Upper lobe of left lung (tissue), 6 donors: ENCODE measurements around the gene ATG16L1. TPM values are rescaled to one million over a fixed set of nuclear protein-coding genes. Genes with fewer than 3 reads are reported as not detected.

Source experiments
- ATAC-seq, 2 donors: fragments of 200-7000 bp; cut with Tn5 transposase; one replicate each; pipeline ENCODE4 v1.9.1; 2022; ENCODE audit warnings: mild to moderate bottlenecking in 2 of 2, moderate library complexity in 2 of 2; ENCODE audit not compliant: low FRiP score in 2 of 2
- DNase-seq, 2 donors: peaks; one replicate each; pipeline ENCODE4 v3.0.0-alpha.2; 2019 to 2020
- H3K27ac ChIP-seq, 4 donors: fragments of 200-600 bp; sonication (generic); one replicate each; pipeline ENCODE4 v1.5.1; 2016 to 2019
- H3K27me3 ChIP-seq, 4 donors: fragments of 200-600 bp; sonication (generic); one replicate each; pipeline ENCODE4 v1.5.1; 2017 to 2019
- H3K36me3 ChIP-seq, 4 donors: fragments of 200-600 bp; sonication (generic); one replicate each; pipeline ENCODE4 v1.5.1; 2016 to 2019
- H3K4me1 ChIP-seq, 4 donors: fragments of 200-600 bp; sonication (generic); one replicate each; pipeline ENCODE4 v1.5.1; 2018 to 2019
- H3K4me3 ChIP-seq, 4 donors: fragments of 200-600 bp; sonication (generic); one replicate each; pipeline ENCODE4 v1.5.1; 2017 to 2019; ENCODE audit warnings: mild to moderate bottlenecking in 2 of 4, moderate library complexity in 1 of 4
- H3K9me3 ChIP-seq, 4 donors: fragments of 200-600 bp; sonication (generic); one replicate each; pipeline ENCODE4 v1.5.1; 2018 to 2019
- EP300 ChIP-seq, 4 donors: sonication (generic); formaldehyde crosslinking; IDR thresholded peaks; one replicate each; pipeline ENCODE4 v1.5.1; 2017; ENCODE audit warnings: antibody characterized with exemption in 4 of 4, control low read depth in 2 of 4
- POLR2A ChIP-seq, 4 donors: fragments of 450-650 bp; IDR thresholded peaks; one replicate each; pipeline ENCODE4 v1.5.1; 2016 to 2017; ENCODE audit warnings: antibody characterized with exemption in 4 of 4, mild to moderate bottlenecking in 2 of 4
- POLR2AphosphoS5 ChIP-seq, 2 donors: sonication (generic); formaldehyde crosslinking; IDR thresholded peaks; one replicate each; pipeline ENCODE4 v1.5.1; 2017; ENCODE audit warnings: antibody characterized with exemption in 2 of 2
- WGBS, 2 donors: methylation state at CpG; one replicate each; pipeline ENCODE4 v1.1.5; 2017 to 2018; 5-methylcytosine and 5-hydroxymethylcytosine counted together
- total RNA-seq, 6 donors: library from RNA; depleted of rRNA in 4 of 6; stranded (reverse); fragments of >200 nt in 4 of 6; gene quantifications; one replicate each; pipeline versions ENCODE4 v1.1.0 to v1.2.1, GENCODE V29; 2016 to 2021
- TF ChIP-seq, protein P1 (sequence below), 6 experiments: fragments of 450-650 bp in 4 of 6; fragments of 200-600 bp in 2 of 6; sonication (generic) in 2 of 6; IDR thresholded peaks; one replicate each; pipeline ENCODE4 v1.5.1; 2016 to 2019; ENCODE audit warnings: antibody characterized with exemption in 6 of 6
- donor health status: DM: no; HTN: no; CAD: no; lungs with moderate emphysema.
- donor health status: DM: no; HTN: yes; CAD: no; lungs with severe emphysema.

ATG16L1 gene
- total RNA-seq, 6 donors from 2014 or later, result 22.8 to 33.3 (median 26.4) TPM

- no peaks in the 10 kb centered on the region for H3K27me3 ChIP-seq
- H3K36me3 ChIP-seq, result no peaks in the 10 kb centered on the region
- TF ChIP-seq POLR2A (IDR thresholded peaks at IDR 0.05), result no peak
- ATAC-seq (no peak), DNase-seq (peak in 1 of 2 donors; percentile 40)
- no peak overlapping the region for H3K4me3 ChIP-seq
- 81 to 82% methylated on average over 9 of the region's 9 CpGs for WGBS, 2 donors
- no peak overlapping the region for H3K27ac ChIP-seq
- no peaks in the 10 kb centered on the region for H3K9me3 ChIP-seq
- no peaks in the 10 kb centered on the region for H3K4me1 ChIP-seq
Observed at GRCh38 chr2:233235977-233236376, 15.5 kb upstream of the ATG16L1 start.

GRCh38 chr2:233236820-233237589 lies 14.5 kb upstream of the ATG16L1 start:
- peaks cover 0 to 2% (median 0%) of the 10 kb centered on the region in 4 donors for H3K4me1 ChIP-seq
- no peaks in the 10 kb centered on the region for H3K27me3 ChIP-seq
- H3K4me3 ChIP-seq, result no peak overlapping the region
- WGBS, 2 donors, result 78 to 83% methylated on average over 7 of the region's 7 CpGs
- H3K27ac ChIP-seq, result no peak overlapping the region
- TF ChIP-seq POLR2AphosphoS5 (IDR thresholded peaks at IDR 0.05) (no peak), EP300 (IDR thresholded peaks at IDR 0.05) (no peak), POLR2A (IDR thresholded peaks at IDR 0.05) (no peak)
- TF ChIP-seq, protein P1, sequence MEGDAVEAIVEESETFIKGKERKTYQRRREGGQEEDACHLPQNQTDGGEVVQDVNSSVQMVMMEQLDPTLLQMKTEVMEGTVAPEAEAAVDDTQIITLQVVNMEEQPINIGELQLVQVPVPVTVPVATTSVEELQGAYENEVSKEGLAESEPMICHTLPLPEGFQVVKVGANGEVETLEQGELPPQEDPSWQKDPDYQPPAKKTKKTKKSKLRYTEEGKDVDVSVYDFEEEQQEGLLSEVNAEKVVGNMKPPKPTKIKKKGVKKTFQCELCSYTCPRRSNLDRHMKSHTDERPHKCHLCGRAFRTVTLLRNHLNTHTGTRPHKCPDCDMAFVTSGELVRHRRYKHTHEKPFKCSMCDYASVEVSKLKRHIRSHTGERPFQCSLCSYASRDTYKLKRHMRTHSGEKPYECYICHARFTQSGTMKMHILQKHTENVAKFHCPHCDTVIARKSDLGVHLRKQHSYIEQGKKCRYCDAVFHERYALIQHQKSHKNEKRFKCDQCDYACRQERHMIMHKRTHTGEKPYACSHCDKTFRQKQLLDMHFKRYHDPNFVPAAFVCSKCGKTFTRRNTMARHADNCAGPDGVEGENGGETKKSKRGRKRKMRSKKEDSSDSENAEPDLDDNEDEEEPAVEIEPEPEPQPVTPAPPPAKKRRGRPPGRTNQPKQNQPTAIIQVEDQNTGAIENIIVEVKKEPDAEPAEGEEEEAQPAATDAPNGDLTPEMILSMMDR (IDR thresholded peaks at IDR 0.05), result no peak
- ATAC-seq, result no peak
- no peak for DNase-seq
- H3K36me3 ChIP-seq, result no peaks in the 10 kb centered on the region
- H3K9me3 ChIP-seq, result no peaks in the 10 kb centered on the region

- TF ChIP-seq POLR2A (IDR thresholded peaks at IDR 0.05) (no peak), POLR2AphosphoS5 (IDR thresholded peaks at IDR 0.05) (no peak), EP300 (IDR thresholded peaks at IDR 0.05) (no peak)
- TF ChIP-seq, protein P1 (IDR thresholded peaks at IDR 0.05), result no peak
- Histone ChIP-seq H3K9me3 (no peaks in the 10 kb centered on the region), H3K27me3 (no peaks in the 10 kb centered on the region), H3K4me1 (peaks cover 0 to 3% (median 1%) of the 10 kb centered on the region in 4 donors), H3K4me3 (no peak overlapping the region), H3K36me3 (no peaks in the 10 kb centered on the region), H3K27ac (no peak overlapping the region)
- 73 to 76% methylated on average over 2 of the region's 2 CpGs for WGBS, 2 donors
- ATAC-seq, result no peak
- no peak for DNase-seq
Observed at GRCh38 chr2:233240897-233241296, 10.6 kb upstream of the ATG16L1 start.

DNA sequence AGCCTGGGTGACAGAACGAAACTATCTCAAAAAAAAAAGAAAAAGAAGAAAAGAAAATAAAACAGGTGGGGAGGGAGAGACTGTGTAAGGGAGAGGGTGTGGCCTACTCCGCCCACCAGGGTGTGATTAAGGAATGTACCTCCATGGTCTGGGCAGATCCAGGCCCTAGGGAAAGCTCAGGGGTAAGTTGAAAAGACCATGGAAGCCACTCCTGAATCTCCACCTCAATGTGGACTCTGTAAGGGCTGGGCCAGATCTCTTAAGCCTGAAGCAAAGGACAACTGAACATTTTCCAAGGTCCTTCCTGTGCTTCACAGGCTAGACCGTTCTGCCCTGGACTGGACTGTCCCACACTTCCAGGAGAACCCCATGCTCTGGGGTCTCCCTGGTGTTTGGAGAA lies 9.7 kb upstream of the ATG16L1 start:
- no peaks in the 10 kb centered on the region for H3K9me3 ChIP-seq
- H3K36me3 ChIP-seq, result no peaks in the 10 kb centered on the region
- TF ChIP-seq EP300 (IDR thresholded peaks at IDR 0.05) (no peak), POLR2A (IDR thresholded peaks at IDR 0.05) (no peak), POLR2AphosphoS5 (IDR thresholded peaks at IDR 0.05) (no peak)
- TF ChIP-seq, protein P1 (IDR thresholded peaks at IDR 0.05), result no peak
- 85 to 88% methylated on average over 3 of the region's 3 CpGs for WGBS, 2 donors
- no peak overlapping the region for H3K4me3 ChIP-seq
- ATAC-seq (no peak), DNase-seq (no peak)
- H3K27me3 ChIP-seq, result no peaks in the 10 kb centered on the region
- H3K27ac ChIP-seq, result peak overlapping the region in 2 of 4 donors; percentile 7 to 13
- peaks cover 0 to 3% (median 1%) of the 10 kb centered on the region in 4 donors for H3K4me1 ChIP-seq

GRCh38 chr2:233242231-233242927 lies 9.1 kb upstream of the ATG16L1 start:
- Histone ChIP-seq H3K36me3 (no peaks in the 10 kb centered on the region), H3K9me3 (no peaks in the 10 kb centered on the region), H3K4me3 (no peak overlapping the region), H3K27me3 (no peaks in the 10 kb centered on the region), H3K27ac (peak overlapping the region in 2 of 4 donors; percentile 13 to 39), H3K4me1 (peaks cover 0 to 3% (median 1%) of the 10 kb centered on the region in 4 donors)
- ATAC-seq, result peak in 1 of 2 donors; percentile 90
- DNase-seq, result no peak
- whole genome bisulfite sequencing, 2 donors, result 72 to 77% methylated on average over 14 of the region's 14 CpGs
- TF ChIP-seq, protein P1 (IDR thresholded peaks at IDR 0.05), result no peak
- no peak for TF ChIP-seq EP300 (IDR thresholded peaks at IDR 0.05)
- no peak for TF ChIP-seq POLR2AphosphoS5 (IDR thresholded peaks at IDR 0.05)
- TF ChIP-seq POLR2A (IDR thresholded peaks at IDR 0.05), result no peak
